ENCODE results near the gene HELZ2. TPM values are rescaled to one million over a fixed set of nuclear protein-coding genes. Genes with fewer than 3 reads are reported as not detected.
A peak's percentile ranks its signal among the peaks of the same experiment; 100 is the strongest.

The HELZ2 gene
- total and polyA plus RNA-seq, 10 of the 15 experiments (the other 5 are each of a cell fraction or from before 2014, with no cell fraction given), result 0.05 to 33.3 (median 6.2) TPM

DNA sequence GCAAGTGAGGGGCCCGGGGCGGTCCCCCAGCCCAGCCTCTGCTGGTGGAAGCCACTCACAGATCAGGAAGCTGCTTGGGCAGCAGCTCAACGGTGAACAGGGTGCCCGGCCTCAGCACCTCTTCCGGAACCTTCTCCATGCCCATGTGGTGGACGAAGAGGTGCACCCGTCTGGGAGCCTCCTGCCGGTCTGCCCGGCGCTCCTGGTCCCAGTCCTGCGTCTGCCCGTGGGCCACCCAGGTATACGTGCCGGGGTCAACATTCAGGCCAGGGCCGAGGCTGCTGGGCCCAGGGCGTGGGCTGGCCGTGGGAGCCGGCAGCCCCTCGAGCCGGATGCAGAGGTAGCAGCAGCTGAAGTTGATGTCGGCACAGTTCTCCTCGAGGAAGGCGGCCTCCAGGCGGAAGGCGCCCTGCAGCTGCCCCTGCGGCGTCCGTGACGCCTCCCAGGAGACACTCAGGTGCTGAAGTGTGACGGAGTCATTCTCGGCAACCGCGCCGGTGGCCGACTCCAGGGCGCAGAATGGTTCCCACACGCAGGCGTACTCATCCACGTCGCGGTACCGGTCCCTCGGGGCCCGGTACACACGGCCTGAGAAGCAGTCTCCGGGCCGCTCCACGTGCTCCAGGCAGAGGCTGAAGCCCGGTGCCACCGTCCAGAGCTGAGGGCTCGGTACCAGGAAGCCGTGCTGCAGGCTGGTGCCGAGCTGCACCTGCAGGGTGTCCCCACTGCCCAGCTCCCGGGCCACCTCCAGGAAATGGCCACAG, 11.4 kb downstream of the HELZ2 start:
- WGBS (ENCODE audit: insufficient coverage, insufficient replicate concordance, low lambda C conversion rate, missing lambda C conversion rate), result 97% methylated on average over 44 of the region's 54 CpGs
- ATAC-seq, result peak; percentile 54

More for the DNA sequence above, 11.4 kb downstream of the HELZ2 start:
- ChIA-PET POLR2A (interaction anchor here (0.9 kb wide), 1 partner anchor 11 kb away, joined by 3 read pairs; no protein-coding TSS in a partner anchor), CTCF (interaction anchor here (1.0 to 1.3 kb wide), 2 partner anchors 8 to 20 kb away, joined by 3 to 4 read pairs; no protein-coding TSS in a partner anchor), SMC1A (ENCODE audit: uncharacterized antibody, unreplicated experiment) (interaction anchor here (0.9 to 1.1 kb wide), 2 partner anchors 8 to 13 kb away, joined by 3 read pairs; partner anchors contain the start of gene FNDC11), RAD21 (ENCODE audit: unreplicated experiment) (interaction anchor here (1.3 kb wide), 1 partner anchor 20 kb away, joined by 3 read pairs; no protein-coding TSS in a partner anchor)
- Histone ChIP-seq H3K9ac (ENCODE audit: control insufficient read depth, insufficient read depth, low read length) (no peak overlapping the region), H3K4me2 (ENCODE audit: control insufficient read depth, insufficient read depth) (no peak overlapping the region), H3K4me3 (no peak overlapping the region), H3K27ac (ENCODE audit: control insufficient read depth, insufficient read depth) (no peak overlapping the region), H3K36me3 (ENCODE audit: control insufficient read depth in 2 of 2, insufficient read depth in 2 of 2, low read length in 1 of 2) (no peaks in the 10 kb centered on the region; a peak in 1 of 4 replicates), H2AFZ (ENCODE audit: control insufficient read depth, low read depth, low read length) (no peak overlapping the region), H3K9me3 (replicated peaks; ENCODE audit: control insufficient read depth, insufficient read depth, low read length) (no peaks in the 10 kb centered on the region; the same call in 2 of the 3 replicates), H4K20me1 (ENCODE audit: control insufficient read depth, insufficient read depth) (no peaks in the 10 kb centered on the region), H3K27me3 (replicated peaks in 1 of 2; ENCODE audit: control insufficient read depth in 2 of 2, insufficient read depth in 2 of 2, low read length in 1 of 2) (no peaks in the 10 kb centered on the region), H3K79me2 (ENCODE audit: control insufficient read depth, insufficient read depth, low read length) (no peaks in the 10 kb centered on the region), H3K4me1 (ENCODE audit: control insufficient read depth, insufficient read depth, low read length) (peaks cover 8% of the 10 kb centered on the region)
- no TSS peak for BruUV-seq (replicated peaks)
- TF ChIP-seq MEF2B (IDR thresholded peaks at IDR 0.05; ENCODE audit: partially characterized antibody, poor library complexity, severe bottlenecking), result peak; percentile 73
- peak; percentile 62; the same call in 1 of the 2 replicates for TF ChIP-seq TCF12 (IDR thresholded peaks at IDR 0.05; ENCODE audit: low read depth, low read length)
- no peak for TF ChIP-seq HDGF (IDR thresholded peaks at IDR 0.05)
- TF ChIP-seq RB1 (IDR thresholded peaks at IDR 0.05; ENCODE audit: borderline replicate concordance), result no peak
- TF ChIP-seq BHLHE40 (IDR thresholded peaks at IDR 0.05; ENCODE audit: borderline replicate concordance in 1 of 2, low read depth in 2 of 2, low read length in 1 of 2), result peak; percentile 29 to 75; a peak in 1 of 4 replicates
- no peak for TF ChIP-seq ZZZ3 (IDR thresholded peaks at IDR 0.05; ENCODE audit: control insufficient read depth, insufficient read length, low read depth)
- peak; percentile 73; the same call in 1 of the 2 replicates for TF ChIP-seq PAX5 (IDR thresholded peaks at IDR 0.05; ENCODE audit: borderline replicate concordance, low read depth, low read length)
- TF ChIP-seq JUNB (IDR thresholded peaks at IDR 0.05), result no peak
- 0 out of 2 replicates have a peak, but pooled peaks have one; percentile 32 for TF ChIP-seq IKZF1 (conservative IDR thresholded peaks at IDR 0.05)
- no peak for TF ChIP-seq FOXK2 (IDR thresholded peaks at IDR 0.05)
- no peak for DNase-seq (ENCODE audit: low read depth, low spot score)
- FAIRE-seq, result no peak
- intact Hi-C loops (cut with micrococcal nuclease; ENCODE audit: unreplicated experiment), result no loop called here
- in situ Hi-C loops (cut with MboI), result no loop called here

Data from GM12878 (cell line).